HepG2 (cell line): ENCODE measurements around the gene ICAM3. TPM values are rescaled to one million over a fixed set of nuclear protein-coding genes. Genes with fewer than 3 reads are reported as not detected.

Experiments used
- ATAC-seq: fragments of 200-7000 bp; cut with Tn5 transposase; 3 replicates; pipeline ENCODE4 v1.9.1; 2020; ENCODE audit warnings: mild to moderate bottlenecking, moderate library complexity
- BruUV-seq: library from RNA; stranded (reverse); fragments of 400-500 nt; replicated peaks from 2 replicates; lab custom pipeline; 2021; lab: Mats Ljungman, UMichigan
- CTCF ChIA-PET: fragments of 300-600 bp; formaldehyde crosslinking; extraction: SDS; loops from one replicate; lab custom pipeline; 2021; ENCODE audit warnings: low total read pairs, inconsistent platforms, low intra/inter-chr PET ratio; lab: Yijun Ruan, JAX
- POLR2A ChIA-PET: fragments of 350-600 bp; sonication (Branson Sonifier 250); formaldehyde crosslinking; loops from one replicate; lab custom pipeline; 2020; ENCODE audit warnings: antibody characterized with exemption, inconsistent platforms; lab: Yijun Ruan, JAX
- DNase-seq: peaks from one replicate; pipeline ENCODE4 v3.0.0-alpha.2; 2015; ENCODE audit warnings: low spot score
- FAIRE-seq: peaks from 3 replicates; lab custom pipeline; 2011; peaks lifted over from hg19 to GRCh38; lab: Jason Lieb, UNC
- H2AFZ ChIP-seq: one replicate; pipeline ENCODE4 v1.6.1; 2011; ENCODE audit warnings: low read length, inconsistent platforms
- H3K27ac ChIP-seq: fragments of 300-600 bp; 3 replicates; pipeline ENCODE4 v1.8.0; 2011; ENCODE audit warnings: mixed run types, mild to moderate bottlenecking, mixed read lengths, low read length, inconsistent platforms; ENCODE audit not compliant: insufficient read depth; ENCODE audit errors: extremely low read length
- H3K27me3 ChIP-seq, 2 experiments: fragments of 200-600 bp in 1 of 2; 2 replicates in 1 of 2; 3 replicates in 1 of 2; pipeline versions ENCODE4 v1.6.0 to v1.8.0; 2011; ENCODE audit warnings: low read length in 2 of 2, mild to moderate bottlenecking in 2 of 2, moderate library complexity in 2 of 2, inconsistent platforms in 1 of 2; ENCODE audit not compliant: insufficient read depth in 2 of 2, control insufficient read depth in 1 of 2
- H3K36me3 ChIP-seq, 2 experiments: fragments of 200-600 bp in 1 of 2; replicated peaks in 1 of 2; 2 replicates in 1 of 2; 3 replicates in 1 of 2; pipeline versions ENCODE4 v1.5.1 to v1.8.0; 2011; ENCODE audit warnings: low read length in 2 of 2, inconsistent platforms in 1 of 2; ENCODE audit not compliant: insufficient read depth in 2 of 2, control insufficient read depth in 1 of 2
- H3K4me1 ChIP-seq: 2 replicates; pipeline ENCODE4 v1.5.1; 2012; ENCODE audit warnings: low read length, inconsistent platforms; ENCODE audit not compliant: insufficient read depth
- H3K4me2 ChIP-seq: 2 replicates; pipeline ENCODE4 v1.6.0; 2011; ENCODE audit warnings: low read depth, low read length, inconsistent platforms
- H3K4me3 ChIP-seq, 3 experiments: fragments of 200-600 bp in 1 of 3; sonication (generic), shearing (Covaris generic) in 1 of 3; replicated peaks in 1 of 3; 2 replicates each; pipeline ENCODE4 v1.5.1; 2011 to 2016; ENCODE audit warnings: low read length in 3 of 3, inconsistent platforms in 2 of 3, low read depth in 2 of 3, mild to moderate bottlenecking in 2 of 3, control low read depth in 1 of 3, mixed read lengths in 1 of 3; ENCODE audit not compliant: insufficient read depth in 1 of 3
- H3K79me2 ChIP-seq: one replicate; pipeline ENCODE4 v1.6.1; 2011; ENCODE audit warnings: low read length, inconsistent platforms; ENCODE audit not compliant: insufficient read depth
- H3K9ac ChIP-seq: 2 replicates; pipeline ENCODE4 v1.6.0; 2011; ENCODE audit warnings: mild to moderate bottlenecking, low read depth, low read length, inconsistent platforms; ENCODE audit not compliant: insufficient read depth
- H3K9me3 ChIP-seq: 2 replicates; pipeline ENCODE4 v1.5.1; 2012; ENCODE audit warnings: mild to moderate bottlenecking, low read length
- H4K20me1 ChIP-seq: 2 replicates; pipeline ENCODE4 v1.6.0; 2011; ENCODE audit warnings: inconsistent platforms, mild to moderate bottlenecking, low read length, moderate library complexity; ENCODE audit not compliant: insufficient read depth
- HIVEP1 ChIP-seq: sonication (generic); formaldehyde crosslinking; IDR thresholded peaks from 2 replicates; pipeline ENCODE4 v1.4.0; 2020; ENCODE audit warnings: mild to moderate bottlenecking, missing genetic modification reagents
- KMT2B ChIP-seq: IDR thresholded peaks from 2 replicates; pipeline ENCODE4 v1.6.1; 2016; ENCODE audit warnings: missing genetic modification reagents, missing compliant biosample characterization
- POLR2A ChIP-seq, 2 experiments: IDR thresholded peaks; 2 replicates each; pipeline ENCODE4 v1.6.1; 2011; ENCODE audit warnings: low read depth in 2 of 2, low read length in 2 of 2, mild to moderate bottlenecking in 1 of 2, moderate library complexity in 1 of 2; ENCODE audit not compliant: insufficient read depth in 1 of 2
- REL ChIP-seq: sonication (generic); formaldehyde crosslinking; conservative IDR thresholded peaks from 2 replicates; pipeline ENCODE4 v1.8.0; 2022; ENCODE audit warnings: mild to moderate bottlenecking, missing genetic modification reagents, moderate library complexity
- SP4 ChIP-seq: sonication (generic); formaldehyde crosslinking; IDR thresholded peaks from 2 replicates; pipeline ENCODE4 v1.8.1; 2023; ENCODE audit warnings: mild to moderate bottlenecking, missing genetic modification reagents
- ZFP90 ChIP-seq: sonication (generic); formaldehyde crosslinking; IDR thresholded peaks from 2 replicates; pipeline ENCODE4 v1.8.0; 2022; ENCODE audit warnings: missing genetic modification reagents, mild to moderate bottlenecking, inconsistent platforms, borderline replicate concordance
- ZNF761 ChIP-seq: sonication (generic); formaldehyde crosslinking; conservative IDR thresholded peaks from 2 replicates; pipeline ENCODE4 v1.4.0; 2020; ENCODE audit warnings: mild to moderate bottlenecking, missing genetic modification reagents
- ZSCAN31 ChIP-seq: sonication (generic); formaldehyde crosslinking; IDR thresholded peaks from 2 replicates; pipeline ENCODE4 v1.5.0; 2020; ENCODE audit warnings: low read depth, mild to moderate bottlenecking, missing genetic modification reagents
- WGBS: methylation state at CpG from one replicate; pipeline ENCODE4 v1.1.6; 2017; ENCODE audit warnings: low lambda C conversion rate; 5-methylcytosine and 5-hydroxymethylcytosine counted together
- in situ Hi-C: cut with HindIII; loops from 2 replicates; pipeline ENCODE4 v1.10.0; 2017; ENCODE audit warnings: low pct_unique_long_range_greater_than_20kb; ENCODE audit not compliant: extremely low pct_ligation_motif_present
- intact Hi-C: fragments of 100-400 bp; cut with micrococcal nuclease; formaldehyde crosslinking; loops from one replicate; pipeline ENCODE4 v1.10.0; 2022; ENCODE audit not compliant: unreplicated experiment
- polyA plus RNA-seq, 8 experiments: library from polyadenylated mRNA; depleted of rRNA in 3 of 8; stranded (reverse) in 7 of 8; unstranded in 1 of 8; fragments of >200 nt; fragmentation: Illumina TruSeq in 4 of 8; extraction: Trizol in 4 of 8; gene quantifications; 2 replicates each; pipeline versions ENCODE4 v1.2.1 to v1.2.3, GENCODE V29; 2011 to 2016; ENCODE audit warnings: low read depth in 4 of 8, missing spikeins in 1 of 8, mixed read lengths in 1 of 8; ENCODE audit not compliant: insufficient read depth in 1 of 8
- total RNA-seq, 5 experiments: library from RNA; depleted of rRNA; stranded (reverse); fragments of >200 nt; fragmentation: Illumina TruSeq; extraction: Trizol; gene quantifications; 2 replicates each; pipeline ENCODE4 v1.2.3, GENCODE V29; 2016; ENCODE audit warnings: low read depth in 1 of 5
- TF ChIP-seq, protein P1 (sequence below): sonication (generic); formaldehyde crosslinking; IDR thresholded peaks from 2 replicates; pipeline ENCODE4 v1.5.0; 2020; ENCODE audit warnings: missing genetic modification reagents
- TF ChIP-seq, protein P2 (sequence below): sonication (generic); formaldehyde crosslinking; IDR thresholded peaks from 2 replicates; pipeline ENCODE4 v1.5.1; 2020; ENCODE audit warnings: mild to moderate bottlenecking, moderate library complexity, missing genetic modification reagents
- TF ChIP-seq, protein P3 (sequence below): sonication (generic); formaldehyde crosslinking; IDR thresholded peaks from 2 replicates; pipeline ENCODE4 v1.4.0; 2020; ENCODE audit warnings: missing genetic modification reagents, mild to moderate bottlenecking, borderline replicate concordance
- TF ChIP-seq, protein P4 (sequence below): sonication (generic); formaldehyde crosslinking; IDR thresholded peaks from 2 replicates; pipeline ENCODE4 v1.4.0; 2020; ENCODE audit warnings: mild to moderate bottlenecking, missing genetic modification reagents

ICAM3 gene
- total and polyA plus RNA-seq, 2 of the 13 experiments (the other 11 are each of a cell fraction or from before 2014, with no cell fraction given), result 14.1 to 21.0 TPM

DNA sequence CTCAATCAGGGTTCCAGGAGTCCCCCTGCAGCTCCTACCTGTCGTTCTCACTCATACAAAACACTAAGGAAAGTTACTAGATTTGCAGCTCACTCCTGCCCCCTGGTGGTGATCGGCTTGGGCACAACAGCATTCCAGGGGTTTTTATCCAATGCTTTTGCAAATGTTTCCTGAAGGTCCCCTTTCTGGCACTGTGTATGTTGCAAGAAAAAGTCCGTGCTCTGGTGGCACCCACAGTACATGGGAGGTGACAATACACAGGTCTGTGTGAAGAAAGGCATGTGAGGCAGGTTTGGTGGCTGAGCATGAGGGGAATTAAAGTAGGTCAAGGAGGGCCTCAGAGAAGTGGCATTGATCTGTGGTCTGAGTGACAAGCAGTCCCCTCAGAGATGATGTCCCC is 49.5 kb upstream of the ICAM3 start:
- Histone ChIP-seq H3K4me3 (no peak overlapping the region), H3K27me3 (no peaks in the 10 kb centered on the region), H3K79me2 (no peaks in the 10 kb centered on the region), H3K4me2 (peak overlapping the region; percentile 38; the same call in 1 of the 2 replicates), H4K20me1 (no peaks in the 10 kb centered on the region), H3K9ac (no peak overlapping the region), H3K36me3 (peaks cover 13 to 32% of the 10 kb centered on the region in 2 experiments; a peak in 4 of 5 replicates), H2AFZ (no peak overlapping the region), H3K9me3 (no peaks in the 10 kb centered on the region), H3K27ac (no peak overlapping the region), H3K4me1 (peaks cover 20% of the 10 kb centered on the region)
- WGBS, result 0% methylated on average over 3 of the region's 3 CpGs
- BruUV-seq, result no TSS peak
- peak; percentile 80 for DNase-seq
- POLR2A ChIA-PET, result interaction anchor here (1.0 to 2.8 kb wide), 7 partner anchors 9 to 138 kb away, joined by 3 to 42 read pairs (median 4); partner anchors contain the start of genes ICAM1, ICAM4, RAVER1 and TYK2
- FAIRE-seq, result peak; percentile 96
- peak; percentile 63 for ATAC-seq
- CTCF ChIA-PET, result interaction anchor here (1.1 to 3.8 kb wide), 3 partner anchors 54 to 129 kb away, joined by 3 to 47 read pairs (median 24); partner anchors contain the start of gene ICAM1
- in situ Hi-C loops (no loop called here), intact Hi-C loops (loop anchor here (1.0 to 5.0 kb wide), 3 partner anchors 52 to 130 kb away; partner anchors contain the start of gene ICAM3)
- TF ChIP-seq ZFP90 (CRISPR knock-in tag), result no peak
- TF ChIP-seq, protein P1, sequence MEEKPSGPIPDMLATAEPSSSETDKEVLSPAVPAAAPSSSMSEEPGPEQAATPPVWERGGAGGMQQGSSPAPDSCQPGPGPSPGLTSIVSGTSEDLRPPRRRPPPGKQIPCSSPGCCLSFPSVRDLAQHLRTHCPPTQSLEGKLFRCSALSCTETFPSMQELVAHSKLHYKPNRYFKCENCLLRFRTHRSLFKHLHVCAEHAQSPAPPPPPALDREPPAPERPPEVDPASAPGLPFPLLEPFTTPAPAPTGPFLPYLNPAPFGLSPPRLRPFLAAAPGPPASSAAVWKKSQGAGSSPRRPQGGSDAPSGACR (CRISPR knock-in tag), result no peak
- peak; percentile 61; the same call in 1 of the 2 replicates for TF ChIP-seq ZSCAN31
- no peak for TF ChIP-seq KMT2B (CRISPR knock-in tag)
- TF ChIP-seq REL (CRISPR knock-in tag), result 0 out of 2 replicates have a peak, but pooled peaks have one; percentile 52
- no peak; the same call in 1 of the 2 replicates for TF ChIP-seq SP4 (CRISPR knock-in tag)
- 0 out of 4 replicates have a peak, but pooled peaks of 1 of the 2 experiments have one; percentile 23 for TF ChIP-seq POLR2A (IDR thresholded peaks at IDR 0.05; ENCODE audit: insufficient read depth in 1 of 2, low read depth in 2 of 2, low read length in 2 of 2)
- TF ChIP-seq, protein P2, sequence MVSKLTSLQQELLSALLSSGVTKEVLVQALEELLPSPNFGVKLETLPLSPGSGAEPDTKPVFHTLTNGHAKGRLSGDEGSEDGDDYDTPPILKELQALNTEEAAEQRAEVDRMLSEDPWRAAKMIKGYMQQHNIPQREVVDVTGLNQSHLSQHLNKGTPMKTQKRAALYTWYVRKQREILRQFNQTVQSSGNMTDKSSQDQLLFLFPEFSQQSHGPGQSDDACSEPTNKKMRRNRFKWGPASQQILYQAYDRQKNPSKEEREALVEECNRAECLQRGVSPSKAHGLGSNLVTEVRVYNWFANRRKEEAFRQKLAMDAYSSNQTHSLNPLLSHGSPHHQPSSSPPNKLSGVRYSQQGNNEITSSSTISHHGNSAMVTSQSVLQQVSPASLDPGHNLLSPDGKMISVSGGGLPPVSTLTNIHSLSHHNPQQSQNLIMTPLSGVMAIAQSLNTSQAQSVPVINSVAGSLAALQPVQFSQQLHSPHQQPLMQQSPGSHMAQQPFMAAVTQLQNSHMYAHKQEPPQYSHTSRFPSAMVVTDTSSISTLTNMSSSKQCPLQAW, result no peak
- no peak for TF ChIP-seq ZNF761 (CRISPR knock-in tag)
- TF ChIP-seq, protein P3, sequence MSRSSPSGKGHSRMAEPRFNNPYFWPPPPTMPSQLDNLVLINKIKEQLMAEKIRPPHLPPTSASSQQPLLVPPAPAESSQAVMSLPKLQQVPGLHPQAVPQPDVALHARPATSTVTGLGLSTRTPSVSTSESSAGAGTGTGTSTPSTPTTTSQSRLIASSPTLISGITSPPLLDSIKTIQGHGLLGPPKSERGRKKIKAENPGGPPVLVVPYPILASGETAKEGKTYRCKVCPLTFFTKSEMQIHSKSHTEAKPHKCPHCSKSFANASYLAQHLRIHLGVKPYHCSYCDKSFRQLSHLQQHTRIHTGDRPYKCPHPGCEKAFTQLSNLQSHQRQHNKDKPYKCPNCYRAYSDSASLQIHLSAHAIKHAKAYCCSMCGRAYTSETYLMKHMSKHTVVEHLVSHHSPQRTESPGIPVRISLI (CRISPR knock-in tag), result peak; percentile 37; the same call in 1 of the 2 replicates
- TF ChIP-seq HIVEP1, result peak; percentile 64; the same call in 1 of the 2 replicates
- TF ChIP-seq, protein P4, sequence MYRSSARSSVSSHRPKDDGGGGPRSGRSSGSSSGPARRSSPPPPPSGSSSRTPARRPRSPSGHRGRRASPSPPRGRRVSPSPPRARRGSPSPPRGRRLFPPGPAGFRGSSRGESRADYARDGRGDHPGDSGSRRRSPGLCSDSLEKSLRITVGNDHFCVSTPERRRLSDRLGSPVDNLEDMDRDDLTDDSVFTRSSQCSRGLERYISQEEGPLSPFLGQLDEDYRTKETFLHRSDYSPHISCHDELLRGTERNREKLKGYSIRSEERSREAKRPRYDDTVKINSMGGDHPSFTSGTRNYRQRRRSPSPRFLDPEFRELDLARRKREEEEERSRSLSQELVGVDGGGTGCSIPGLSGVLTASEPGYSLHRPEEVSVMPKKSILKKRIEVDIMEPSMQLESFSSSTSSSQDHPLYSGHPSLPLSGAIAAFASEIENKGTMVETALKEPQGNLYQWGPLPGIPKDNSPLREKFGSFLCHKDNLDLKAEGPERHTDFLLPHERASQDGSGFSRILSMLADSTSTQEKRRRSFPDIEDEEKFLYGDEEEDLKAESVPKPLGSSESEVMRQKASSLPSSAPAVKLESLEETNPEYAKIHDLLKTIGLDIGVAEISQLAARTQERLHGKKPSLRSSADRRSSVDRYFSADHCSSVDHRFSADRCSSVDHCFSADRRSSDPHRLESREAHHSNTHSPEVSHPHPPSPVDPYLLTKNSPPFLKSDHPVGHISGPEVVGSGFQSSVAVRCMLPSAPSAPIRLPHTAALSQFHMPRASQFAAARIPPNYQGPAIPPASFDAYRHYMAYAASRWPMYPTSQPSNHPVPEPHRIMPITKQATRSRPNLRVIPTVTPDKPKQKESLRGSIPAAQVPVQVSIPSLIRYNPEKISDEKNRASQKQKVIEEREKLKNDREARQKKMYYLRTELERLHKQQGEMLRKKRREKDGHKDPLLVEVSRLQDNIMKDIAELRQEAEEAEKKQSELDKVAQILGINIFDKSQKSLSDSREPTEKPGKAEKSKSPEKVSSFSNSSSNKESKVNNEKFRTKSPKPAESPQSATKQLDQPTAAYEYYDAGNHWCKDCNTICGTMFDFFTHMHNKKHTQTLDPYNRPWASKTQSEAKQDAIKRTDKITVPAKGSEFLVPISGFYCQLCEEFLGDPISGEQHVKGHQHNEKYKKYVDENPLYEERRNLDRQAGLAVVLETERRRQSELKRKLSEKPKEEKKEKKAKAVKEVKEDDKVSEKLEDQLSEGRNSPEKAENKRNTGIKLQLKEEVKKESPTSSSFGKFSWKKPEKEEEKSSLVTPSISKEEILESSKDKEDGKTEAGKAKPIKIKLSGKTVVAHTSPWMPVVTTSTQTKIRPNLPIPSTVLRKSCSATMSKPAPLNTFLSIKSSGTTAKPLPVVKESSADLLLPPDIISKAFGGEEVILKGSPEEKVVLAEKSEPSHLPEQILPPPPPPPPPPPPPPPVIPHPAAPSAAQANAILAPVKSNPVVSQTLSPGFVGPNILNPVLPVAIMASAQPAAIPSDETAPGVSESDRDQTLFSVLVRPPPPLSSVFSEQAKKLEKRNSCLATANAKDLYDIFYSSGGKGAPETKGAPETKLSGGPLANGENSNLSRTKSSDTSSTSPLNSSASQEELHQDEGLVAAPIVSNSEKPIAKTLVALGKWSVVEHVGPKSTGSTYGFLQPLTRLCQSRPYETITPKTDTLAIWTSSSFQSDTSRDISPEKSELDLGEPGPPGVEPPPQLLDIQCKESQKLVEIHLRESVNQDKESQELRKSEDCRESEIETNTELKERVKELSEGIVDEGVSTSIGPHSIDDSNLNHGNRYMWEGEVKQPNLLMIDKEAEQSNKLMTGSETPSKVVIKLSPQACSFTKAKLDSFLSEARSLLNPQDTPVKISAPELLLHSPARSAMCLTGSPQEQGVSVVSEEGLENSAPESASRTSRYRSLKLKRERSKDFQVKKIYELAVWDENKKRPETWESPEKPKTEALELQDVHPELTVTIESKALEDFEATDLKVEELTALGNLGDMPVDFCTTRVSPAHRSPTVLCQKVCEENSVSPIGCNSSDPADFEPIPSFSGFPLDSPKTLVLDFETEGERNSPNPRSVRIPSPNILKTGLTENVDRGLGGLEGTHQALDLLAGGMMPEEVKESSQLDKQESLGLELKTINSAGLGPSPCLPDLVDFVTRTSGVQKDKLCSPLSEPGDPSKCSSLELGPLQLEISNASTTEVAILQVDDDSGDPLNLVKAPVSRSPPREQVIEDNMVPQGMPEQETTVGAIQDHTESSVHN (CRISPR knock-in tag), result 0 out of 2 replicates have a peak, but pooled peaks have one; percentile 31
